AG08395 (cell line): ENCODE measurements around the gene UGT1A9.

Source experiments
- DNase-seq: peaks from one replicate; pipeline ENCODE4 v3.0.0; 2012; ENCODE audit warnings: mixed read lengths, low spot score

UGT1A9 gene

GRCh38 chr2:233758849-233759248 lies 87.2 kb downstream of the UGT1A9 start:
- no peak for DNase-seq

DNA sequence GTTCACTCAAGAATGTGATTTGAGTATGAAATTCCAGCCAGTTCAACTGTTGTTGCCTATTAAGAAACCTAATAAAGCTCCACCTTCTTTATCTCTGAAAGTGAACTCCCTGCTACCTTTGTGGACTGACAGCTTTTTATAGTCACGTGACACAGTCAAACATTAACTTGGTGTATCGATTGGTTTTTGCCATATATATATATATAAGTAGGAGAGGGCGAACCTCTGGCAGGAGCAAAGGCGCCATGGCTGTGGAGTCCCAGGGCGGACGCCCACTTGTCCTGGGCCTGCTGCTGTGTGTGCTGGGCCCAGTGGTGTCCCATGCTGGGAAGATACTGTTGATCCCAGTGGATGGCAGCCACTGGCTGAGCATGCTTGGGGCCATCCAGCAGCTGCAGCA lies 88.3 kb downstream of the UGT1A9 start, which contains the start of gene UGT1A1:
Gene UGT1A1, plus strand, starts transcription at position 228 of the 400 bp plus-strand sequence. Its CDS starts 18 bp downstream, at position 246.
- no peak for DNase-seq

DNA sequence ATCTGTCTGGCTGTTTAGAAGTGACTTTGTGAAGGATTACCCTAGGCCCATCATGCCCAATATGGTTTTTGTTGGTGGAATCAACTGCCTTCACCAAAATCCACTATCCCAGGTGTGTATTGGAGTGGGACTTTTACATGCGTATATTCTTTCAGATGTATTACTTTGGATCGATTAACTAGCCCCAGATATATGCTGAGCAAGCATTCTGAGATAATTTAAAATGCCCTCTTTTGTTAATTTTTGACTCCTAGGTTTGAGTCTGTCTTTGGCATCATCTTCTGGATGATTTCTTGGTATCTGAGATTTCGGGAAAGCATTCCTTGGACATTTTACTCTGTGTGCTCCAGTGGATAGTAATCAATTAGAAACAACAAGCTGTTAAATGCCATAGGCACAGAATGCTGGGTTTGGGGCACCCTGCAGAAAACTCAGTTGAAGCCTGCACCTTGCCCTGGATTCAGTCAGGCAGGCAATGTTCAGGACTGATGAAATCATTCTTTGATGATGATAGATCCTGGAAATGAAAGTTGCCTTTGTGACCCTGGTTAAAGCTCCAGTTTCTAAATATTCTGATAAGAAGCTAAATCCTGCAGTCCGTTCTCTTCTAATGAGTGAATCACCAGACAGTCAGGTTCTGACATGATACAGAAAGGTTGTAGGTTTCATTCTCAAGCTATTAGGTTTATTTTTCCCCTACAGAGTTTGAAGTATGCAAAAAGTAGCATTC lies 89.5 kb downstream of the UGT1A9 start:
- DNase-seq, result no peak

DNA sequence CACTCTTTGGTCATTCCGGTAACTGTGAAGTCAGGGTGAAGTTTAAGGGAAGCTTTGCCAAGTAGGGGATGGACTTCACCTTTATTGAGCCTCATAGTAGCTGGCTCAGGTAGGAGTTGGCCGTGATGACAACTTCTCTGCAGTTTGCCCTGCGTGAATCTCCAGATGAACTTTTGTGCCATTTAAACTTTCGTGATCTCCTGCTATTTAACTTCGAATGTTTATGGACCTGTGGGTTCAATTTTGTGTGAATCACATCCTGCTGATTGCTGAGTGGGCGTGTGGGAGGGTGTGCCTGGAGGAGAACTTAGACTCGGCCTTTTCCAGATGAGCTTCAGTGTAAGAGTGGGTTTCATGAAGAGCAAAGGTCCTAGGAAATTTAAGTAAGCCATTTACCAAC lies 92.6 kb downstream of the UGT1A9 start:
- DNase-seq, result peak; percentile 18

- DNase-seq, result no peak
These were observed 93.1 kb downstream of the UGT1A9 start for GRCh38 chr2:233764761-233765160.

- DNase-seq, result no peak
These were observed 94.7 kb downstream of the UGT1A9 start for GRCh38 chr2:233766416-233766815.

DNA sequence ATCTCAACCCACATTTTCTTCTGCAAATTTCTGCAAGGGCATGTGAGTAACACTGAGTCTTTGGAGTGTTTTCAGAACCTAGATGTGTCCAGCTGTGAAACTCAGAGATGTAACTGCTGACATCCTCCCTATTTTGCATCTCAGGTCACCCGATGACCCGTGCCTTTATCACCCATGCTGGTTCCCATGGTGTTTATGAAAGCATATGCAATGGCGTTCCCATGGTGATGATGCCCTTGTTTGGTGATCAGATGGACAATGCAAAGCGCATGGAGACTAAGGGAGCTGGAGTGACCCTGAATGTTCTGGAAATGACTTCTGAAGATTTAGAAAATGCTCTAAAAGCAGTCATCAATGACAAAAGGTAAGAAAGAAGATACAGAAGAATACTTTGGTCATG lies 96.4 kb downstream of the UGT1A9 start:
- DNase-seq, result no peak

DNA sequence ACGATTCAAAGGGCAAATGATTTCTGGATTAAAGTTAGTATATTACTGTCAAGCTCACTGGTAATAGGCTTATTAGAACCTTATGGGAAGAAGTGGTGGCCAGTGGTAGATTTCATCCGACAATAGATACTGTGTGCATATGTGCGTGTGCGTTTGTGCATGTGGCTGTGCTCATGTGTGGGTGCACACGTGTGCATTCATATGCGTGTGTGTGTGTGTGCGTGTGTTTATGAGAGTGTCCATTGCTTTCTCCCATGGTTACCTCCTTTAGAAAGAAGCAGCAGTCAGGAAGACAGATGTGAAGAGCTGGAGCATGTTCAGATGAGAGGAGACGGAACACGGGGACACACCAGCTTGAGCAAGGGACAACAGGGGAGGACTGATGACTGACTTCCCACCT lies 97.6 kb downstream of the UGT1A9 start:
- DNase-seq, result no peak

- no peak for DNase-seq
These were observed 100.5 kb downstream of the UGT1A9 start for GRCh38 chr2:233772153-233772552.

GRCh38 chr2:233772583-233772982 lies 100.9 kb downstream of the UGT1A9 start:
- DNase-seq, result no peak

DNA sequence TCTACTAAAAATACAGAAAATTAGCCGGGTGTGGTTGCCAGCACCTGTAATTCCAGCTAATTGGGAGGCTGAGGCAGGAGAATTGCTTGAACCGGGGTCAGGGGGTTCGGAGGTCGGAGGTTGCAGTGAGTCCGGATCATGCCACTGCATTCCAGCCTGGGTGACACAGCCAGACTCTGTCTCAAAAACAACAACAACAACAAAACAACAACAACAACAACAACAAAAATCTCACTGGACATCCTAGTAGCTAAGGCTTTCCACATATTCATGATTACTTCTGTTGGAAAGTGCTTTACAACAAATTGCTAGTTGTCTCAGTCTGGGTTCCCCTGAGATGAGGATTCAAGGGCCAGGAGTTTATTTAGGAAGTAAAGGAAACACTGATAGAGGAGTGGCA lies 102.2 kb downstream of the UGT1A9 start:
- DNase-seq, result no peak

GRCh38 chr2:233775414-233775813 lies 103.7 kb downstream of the UGT1A9 start:
- no peak for DNase-seq

DNA sequence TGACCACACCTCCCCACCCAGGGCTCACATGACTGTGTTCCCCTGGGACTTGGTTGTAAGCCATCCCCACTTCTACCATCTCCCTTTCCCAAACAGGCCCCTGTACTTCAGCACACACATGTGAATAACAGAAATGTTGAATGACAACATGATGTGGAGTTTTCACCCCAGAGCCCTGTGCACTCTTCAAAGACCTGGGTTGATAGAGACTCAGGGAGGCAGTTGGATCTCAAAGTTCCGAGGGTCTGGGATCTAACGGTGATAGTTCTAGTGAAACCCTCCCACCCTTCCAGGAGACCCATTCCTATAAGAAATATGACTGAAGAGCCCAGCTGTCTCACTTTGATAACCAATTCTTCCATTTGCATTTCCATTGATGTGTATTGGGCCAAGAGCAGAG lies 106.3 kb downstream of the UGT1A9 start, which contains the start of gene MROH2A:
Gene MROH2A, plus strand, starts transcription at position 301 of the 400 bp plus-strand sequence. CDS start 1,029 bp downstream, outside the sequence.
- DNase-seq, result no peak

- DNase-seq, result no peak
These were observed 108.0 kb downstream of the UGT1A9 start for GRCh38 chr2:233779722-233780121.

DNA sequence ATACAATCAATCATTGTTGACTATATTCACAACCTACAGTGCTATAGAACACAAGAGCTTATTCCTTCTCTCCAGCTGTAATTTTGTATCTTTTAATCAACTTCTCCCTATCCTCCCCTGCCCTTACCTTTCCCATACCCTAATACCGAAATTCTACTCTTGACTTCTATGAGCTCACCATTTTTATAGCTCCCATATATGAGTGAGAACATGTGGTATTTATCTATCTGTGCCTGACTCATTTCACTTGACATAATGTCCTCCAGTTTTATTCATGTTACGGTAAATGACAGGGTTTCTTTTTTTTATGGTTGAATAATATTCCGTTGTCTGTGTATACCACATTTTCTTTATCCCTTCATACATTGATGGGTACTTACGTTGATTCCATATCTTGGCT lies 109.1 kb downstream of the UGT1A9 start:
- no peak for DNase-seq

DNA sequence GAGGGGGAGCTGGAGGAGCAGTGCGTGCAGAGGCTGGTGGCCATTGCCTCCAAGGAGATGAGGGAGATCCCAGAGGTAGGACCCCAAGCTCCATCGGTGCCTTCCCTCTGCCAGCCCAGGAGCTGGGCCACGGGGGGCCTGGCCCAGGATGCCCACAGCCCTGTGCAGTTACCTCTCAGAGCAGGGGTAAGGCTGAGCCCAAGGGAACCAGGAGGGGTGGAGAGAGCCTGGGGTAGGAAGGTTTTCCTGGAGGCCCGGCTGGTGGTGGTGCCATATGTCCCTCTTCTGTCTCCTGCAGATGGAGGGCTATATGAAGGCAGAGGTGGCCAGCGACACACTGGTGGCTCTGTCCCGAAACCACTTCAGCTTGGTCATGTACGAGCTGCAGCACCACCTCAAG lies 117.9 kb downstream of the UGT1A9 start:
- no peak for DNase-seq

DNA sequence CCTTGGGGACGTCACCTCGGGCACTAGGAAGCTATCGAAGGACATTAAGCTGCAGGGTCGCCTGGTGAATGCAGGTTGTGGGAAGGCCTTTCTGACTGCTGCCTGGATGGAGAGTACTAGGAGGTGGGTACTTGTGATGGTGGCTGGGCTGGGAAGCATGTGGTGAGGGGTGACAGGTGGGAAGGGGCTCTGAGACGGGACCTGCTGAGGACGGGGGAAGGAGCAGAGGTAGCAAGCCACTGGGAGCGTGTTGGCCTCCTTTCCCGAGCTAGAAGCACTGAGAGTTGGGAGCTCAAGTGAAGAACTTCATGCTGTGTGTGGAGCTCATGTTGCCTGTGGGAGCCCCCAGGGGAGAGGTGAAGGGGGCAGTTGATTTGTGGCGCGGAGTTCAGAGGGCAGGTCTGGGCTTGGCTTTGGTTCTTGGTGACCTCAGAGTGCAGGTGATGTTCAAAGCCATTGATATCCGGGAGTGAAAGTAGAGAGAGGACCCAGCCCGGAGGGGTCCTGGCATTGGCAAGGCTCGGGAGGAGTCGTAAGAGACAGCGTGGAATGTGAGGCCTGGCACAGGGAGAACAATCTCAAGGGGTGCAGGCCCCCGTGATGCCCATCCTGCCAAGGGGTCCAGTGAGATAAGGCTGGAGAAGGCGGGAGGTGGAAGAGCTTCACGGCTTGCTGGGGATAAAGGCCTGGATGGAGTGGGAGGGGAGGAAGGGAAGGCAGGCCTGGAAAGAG lies 119.6 kb downstream of the UGT1A9 start:
- no peak for DNase-seq

GRCh38 chr2:233791883-233792329 lies 120.2 kb downstream of the UGT1A9 start:
- no peak for DNase-seq

- DNase-seq, result no peak
These were observed 121.0 kb downstream of the UGT1A9 start for GRCh38 chr2:233792720-233793119.

GRCh38 chr2:233793465-233794127 lies 121.9 kb downstream of the UGT1A9 start:
- no peak for DNase-seq

DNA sequence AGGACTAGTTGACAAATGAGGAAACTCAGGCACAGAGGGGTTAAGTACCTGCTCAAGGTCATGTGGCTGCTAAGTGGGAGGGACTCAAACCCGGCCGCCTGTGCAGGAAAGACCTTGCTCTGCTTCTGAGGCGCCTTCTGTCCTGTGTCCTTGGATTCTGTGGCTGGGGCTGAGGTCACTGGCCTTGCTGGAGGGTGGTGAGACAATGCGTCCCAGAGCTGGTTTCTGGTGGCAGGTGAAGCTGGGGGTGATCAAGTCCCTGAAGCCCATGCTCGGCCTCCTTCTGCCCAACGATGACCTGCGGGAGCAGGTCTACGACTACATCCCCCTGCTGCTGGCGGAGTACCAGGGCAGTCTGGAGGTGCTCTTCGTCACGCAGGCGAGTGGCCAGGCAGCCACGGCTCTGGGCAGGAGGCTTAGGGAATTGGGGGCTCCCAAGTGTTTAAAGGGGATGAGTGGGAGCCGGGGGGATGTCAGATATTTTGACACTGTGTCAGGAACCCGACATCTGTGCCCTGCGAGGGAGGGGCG lies 122.5 kb downstream of the UGT1A9 start:
- DNase-seq, result no peak

DNA sequence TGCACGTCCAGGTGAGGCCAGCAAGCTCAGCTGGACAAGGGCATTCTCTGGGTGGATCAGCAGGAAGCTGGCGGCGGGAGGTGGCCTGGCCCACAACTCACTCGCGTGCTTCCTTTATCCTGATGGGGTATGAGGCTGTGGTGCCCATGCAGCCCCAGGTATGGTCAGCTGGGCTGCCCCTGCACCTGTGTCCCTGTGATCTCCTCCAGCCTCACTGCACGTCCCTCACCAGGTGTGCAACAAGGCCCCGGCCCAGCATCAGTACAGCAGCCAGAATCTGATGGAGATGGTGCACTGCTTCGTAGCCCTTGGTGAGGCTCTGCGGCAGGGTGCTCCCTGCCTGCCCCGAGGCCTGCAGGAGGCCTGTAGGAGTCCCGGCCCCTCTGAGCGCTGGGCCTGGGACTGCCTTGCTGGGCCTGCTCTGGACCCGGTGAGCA lies 124.1 kb downstream of the UGT1A9 start:
- no peak for DNase-seq
